HTR-8/SVneo (cell line): ENCODE results near the gene PRIM1.
"Not testable (repeated sequence)": the region's sequence is repeated elsewhere in the genome, so short reads cannot be mapped to it uniquely, and the experiment has no call there.

Experiments used
- DNase-seq: peaks from one replicate; pipeline ENCODE4 v3.0.0; 2011; ENCODE audit warnings: low spot score, mixed read lengths; ENCODE audit not compliant: insufficient read length
- FAIRE-seq: peaks from 2 replicates; lab custom pipeline; 2011; peaks lifted over from hg19 to GRCh38; lab: Jason Lieb, UNC

The PRIM1 gene

GRCh38 chr12:56721216-56721615, 30.9 kb downstream of the PRIM1 start:
- FAIRE-seq = no peak
- no peak for DNase-seq

- no peak for FAIRE-seq
Measured at GRCh38 chr12:56720731-56721151, 31.4 kb downstream of the PRIM1 start.

GRCh38 chr12:56719056-56719455, 33.1 kb downstream of the PRIM1 start:
- no peak for FAIRE-seq
- DNase-seq = no peak

More at GRCh38 chr12:56720731-56721151, 31.4 kb downstream of the PRIM1 start:
- no peak for DNase-seq

GRCh38 chr12:56718636-56719035, 33.5 kb downstream of the PRIM1 start:
- no peak for FAIRE-seq
- DNase-seq = no peak

- no peak for FAIRE-seq
- no peak for DNase-seq
Measured at GRCh38 chr12:56718149-56718548, 34.0 kb downstream of the PRIM1 start.

- FAIRE-seq = no peak
- no peak for DNase-seq
Measured at GRCh38 chr12:56716933-56717880, 34.9 kb downstream of the PRIM1 start.

GRCh38 chr12:56716458-56716857, 35.7 kb downstream of the PRIM1 start:
- DNase-seq (no peak), FAIRE-seq (no peak)

GRCh38 chr12:56715798-56716197, 36.3 kb downstream of the PRIM1 start:
- no peak for FAIRE-seq
- DNase-seq = no peak

GRCh38 chr12:56714431-56714929, 37.6 kb downstream of the PRIM1 start:
- DNase-seq = no peak
- FAIRE-seq = no peak

GRCh38 chr12:56713345-56713744, 38.8 kb downstream of the PRIM1 start:
- FAIRE-seq (no peak), DNase-seq (no peak)

GRCh38 chr12:56709759-56710376, 42.3 kb downstream of the PRIM1 start:
- DNase-seq (no peak), FAIRE-seq (no peak)

GRCh38 chr12:56704522-56704921, 47.6 kb downstream of the PRIM1 start:
- not testable (repeated sequence) for DNase-seq, FAIRE-seq

GRCh38 chr12:56699020-56699661, 53.0 kb downstream of the PRIM1 start:
- FAIRE-seq (no peak), DNase-seq (no peak)

GRCh38 chr12:56695327-56696101, 56.6 kb downstream of the PRIM1 start:
- FAIRE-seq = no peak
- DNase-seq = no peak

- DNase-seq (no peak), FAIRE-seq (no peak)
Measured at GRCh38 chr12:56694161-56694560, 58.0 kb downstream of the PRIM1 start.

GRCh38 chr12:56688846-56689109, 63.3 kb downstream of the PRIM1 start:
- FAIRE-seq = no peak

GRCh38 chr12:56688129-56688845, 63.8 kb downstream of the PRIM1 start, which contains the start of gene PTGES3:
Gene PTGES3, minus strand, starts transcription at chr12:56688284. Its CDS starts 285 bp downstream, at chr12:56687999.
- peak; percentile 74 for FAIRE-seq
- DNase-seq = peak; percentile 96

More at GRCh38 chr12:56688846-56689109, 63.3 kb downstream of the PRIM1 start:
- peak; percentile 41 for DNase-seq

- FAIRE-seq (no peak), DNase-seq (peak; percentile 24)
Measured at GRCh38 chr12:56687223-56688128, 64.6 kb downstream of the PRIM1 start.
